GM12864 (cell line): ENCODE results near the gene ZNF654.

Source experiments
- DNase-seq: peaks from one replicate; pipeline ENCODE4 v3.0.0-alpha.2; 2011; ENCODE audit warnings: low read depth
- H3K4me3 ChIP-seq: 2 replicates; pipeline ENCODE4 v1.5.1; 2011; ENCODE audit warnings: mild to moderate bottlenecking, low read depth, low read length, control low read depth
- CTCF ChIP-seq: IDR thresholded peaks from 2 replicates; pipeline ENCODE4 v1.5.1; 2011; ENCODE audit warnings: low read depth, mild to moderate bottlenecking, moderate library complexity, low read length, control low read depth, inconsistent platforms; ENCODE audit errors: missing control alignments

Gene ZNF654

GRCh38 chr3:88030210-88030609, 28.8 kb upstream of the ZNF654 start:
- no peak overlapping the region for H3K4me3 ChIP-seq
- no peak for DNase-seq
- TF ChIP-seq CTCF: no peak

- H3K4me3 ChIP-seq: peak overlapping the region; percentile 51
- peak; percentile 8 for DNase-seq
- TF ChIP-seq CTCF: no peak
Observed at GRCh38 chr3:88031642-88032077, 27.4 kb upstream of the ZNF654 start.

- DNase-seq: no peak
- H3K4me3 ChIP-seq: peak overlapping the region; percentile 51; the same call in 1 of the 2 replicates
- no peak for TF ChIP-seq CTCF
Observed at GRCh38 chr3:88032245-88032644, 26.8 kb upstream of the ZNF654 start.

- TF ChIP-seq CTCF: no peak
- DNase-seq: no peak
- no peak overlapping the region for H3K4me3 ChIP-seq
Observed at GRCh38 chr3:88033079-88033478, 26.0 kb upstream of the ZNF654 start.

GRCh38 chr3:88033808-88034207, 25.2 kb upstream of the ZNF654 start:
- no peak for TF ChIP-seq CTCF

GRCh38 chr3:88034491-88035275, 24.4 kb upstream of the ZNF654 start:
- no peak for TF ChIP-seq CTCF

More at GRCh38 chr3:88033808-88034207, 25.2 kb upstream of the ZNF654 start:
- no peak for DNase-seq
- no peak overlapping the region for H3K4me3 ChIP-seq

GRCh38 chr3:88036221-88036620, 22.8 kb upstream of the ZNF654 start:
- DNase-seq: no peak
- TF ChIP-seq CTCF: no peak
- H3K4me3 ChIP-seq: no peak overlapping the region

More at GRCh38 chr3:88034491-88035275, 24.4 kb upstream of the ZNF654 start:
- no peak for DNase-seq
- H3K4me3 ChIP-seq: no peak overlapping the region
